C4-2B (cell line): ENCODE measurements around the gene RAE1.

Source experiments
- H3K27ac ChIP-seq: fragments of 450-650 bp; 2 replicates; pipeline ENCODE4 v1.5.1; 2017
- CTCF ChIP-seq: fragments of 450-650 bp; conservative IDR thresholded peaks from 2 replicates; pipeline ENCODE4 v1.5.1; 2017; ENCODE audit warnings: mild to moderate bottlenecking
- ZFX ChIP-seq: fragments of 450-650 bp; IDR thresholded peaks from 2 replicates; pipeline ENCODE4 v1.6.1; 2017

The RAE1 gene

DNA sequence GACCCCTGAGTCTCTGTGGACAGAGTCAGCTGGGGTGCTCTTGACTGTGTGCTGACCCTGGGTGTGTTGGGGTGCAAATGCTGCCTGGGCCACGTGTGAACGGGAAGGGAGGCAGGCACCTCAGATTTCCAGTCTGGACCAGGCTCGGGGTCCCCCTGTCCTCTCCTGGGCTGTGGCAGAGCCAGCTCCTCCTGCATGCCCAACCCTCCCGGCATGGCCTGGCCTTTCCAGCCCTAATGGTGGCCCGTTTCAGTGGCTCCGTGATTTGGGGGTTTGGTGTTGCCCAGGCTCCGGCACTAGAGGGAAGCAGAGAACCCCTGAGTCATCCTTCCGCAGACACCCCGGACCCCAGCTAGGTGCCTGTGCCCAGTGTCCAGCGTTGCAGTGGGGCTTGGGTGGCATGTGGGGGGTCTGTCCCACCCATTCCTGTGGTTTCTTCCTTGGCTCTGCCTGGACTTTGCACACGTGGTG is 49.2 kb downstream of the RAE1 start:
- no peak overlapping the region for H3K27ac ChIP-seq
- TF ChIP-seq CTCF = no peak
- no peak for TF ChIP-seq ZFX

GRCh38 chr20:57400821-57401564 is 49.9 kb downstream of the RAE1 start:
- no peak overlapping the region for H3K27ac ChIP-seq
- TF ChIP-seq ZFX (no peak), CTCF (no peak)

DNA sequence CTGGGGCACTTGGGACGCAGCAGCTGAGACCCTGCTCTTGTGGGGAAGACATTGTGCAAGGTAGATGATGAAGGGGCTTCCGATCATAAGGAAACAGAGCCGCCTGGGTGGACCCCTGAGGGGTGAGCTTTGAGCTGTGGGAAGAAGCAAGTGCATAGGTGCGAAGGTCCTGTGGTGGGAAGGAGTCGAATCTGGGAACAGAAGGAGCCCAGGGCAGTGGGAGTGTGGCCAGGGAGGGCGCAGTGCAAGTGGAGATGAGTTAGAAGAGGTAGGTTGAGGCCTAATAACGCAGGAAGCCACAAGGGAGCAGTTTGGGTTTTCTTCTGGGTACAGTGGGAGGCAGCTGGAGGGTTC is 50.5 kb downstream of the RAE1 start:
- no peak overlapping the region for H3K27ac ChIP-seq
- no peak for TF ChIP-seq CTCF
- TF ChIP-seq ZFX = no peak

GRCh38 chr20:57402206-57403125 is 51.4 kb downstream of the RAE1 start:
- H3K27ac ChIP-seq = no peak overlapping the region
- no peak for TF ChIP-seq ZFX
- TF ChIP-seq CTCF = no peak

DNA sequence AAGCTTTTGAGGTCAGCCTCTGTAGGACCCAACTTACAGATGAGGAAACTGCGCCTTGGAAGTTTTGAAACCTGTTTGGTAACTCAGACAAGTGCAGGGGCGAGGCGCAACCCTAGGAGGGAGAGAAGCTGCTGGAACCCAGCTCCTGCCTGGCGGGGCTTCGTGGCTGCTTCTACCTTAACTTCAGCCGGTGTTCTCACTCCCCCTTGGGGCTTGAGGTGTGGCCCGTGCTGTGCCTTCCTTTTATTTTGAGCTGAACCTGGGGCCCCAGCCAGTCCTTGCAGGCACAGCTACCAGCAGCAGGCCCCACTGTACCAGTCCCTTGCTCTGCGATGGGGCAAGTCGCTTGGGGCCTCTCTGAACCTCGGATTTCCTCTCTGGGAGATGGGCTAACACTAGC is 52.2 kb downstream of the RAE1 start:
- no peak overlapping the region for H3K27ac ChIP-seq
- no peak for TF ChIP-seq CTCF
- TF ChIP-seq ZFX = no peak

- no peak overlapping the region for H3K27ac ChIP-seq
- no peak for TF ChIP-seq CTCF
- no peak for TF ChIP-seq ZFX
Observed at GRCh38 chr20:57404006-57404405, 53.0 kb downstream of the RAE1 start.

DNA sequence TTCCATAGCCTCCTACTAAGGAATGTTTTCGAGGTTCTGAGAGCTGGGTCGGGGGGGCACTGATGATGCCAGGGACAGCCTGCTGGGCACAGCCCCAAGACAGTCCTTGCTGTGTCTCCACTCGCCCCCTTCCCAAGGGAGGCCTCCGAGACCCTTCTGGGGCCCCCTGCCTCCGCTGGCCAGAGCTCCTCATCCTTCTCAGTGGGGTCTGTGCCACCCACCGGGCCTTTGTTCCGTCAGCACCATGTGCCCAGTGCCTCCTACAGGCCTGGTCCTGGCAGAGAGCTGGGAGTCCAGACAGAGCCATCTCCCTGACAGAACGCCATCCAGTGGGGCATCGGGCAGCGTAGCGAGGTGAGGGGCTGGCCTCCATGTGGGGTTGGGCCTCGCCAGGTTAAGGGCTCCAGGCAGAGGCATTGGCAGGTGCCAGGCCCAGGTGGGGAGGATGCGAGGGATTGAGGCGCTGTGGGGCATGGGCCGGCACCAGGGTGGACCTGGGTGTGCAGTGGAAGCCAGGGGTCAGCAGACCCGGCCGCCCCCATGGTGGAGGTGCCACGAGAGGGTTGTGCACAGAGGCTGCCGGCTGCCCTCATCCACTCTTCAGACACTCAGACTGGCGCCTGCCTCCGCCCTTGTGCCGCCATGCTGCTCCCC is 53.5 kb downstream of the RAE1 start:
- H3K27ac ChIP-seq = no peak overlapping the region
- TF ChIP-seq ZFX = no peak
- no peak for TF ChIP-seq CTCF
